HCT116 (cell line): ENCODE measurements around the gene GPR78. TPM values are rescaled to one million over a fixed set of nuclear protein-coding genes. Genes with fewer than 3 reads are reported as not detected.

Experiments
- ATAC-seq: fragments of 200-7000 bp; cut with Tn5 transposase; 2 replicates; pipeline ENCODE4 v1.9.1; 2020; ENCODE audit warnings: mild to moderate bottlenecking, moderate library complexity
- BruUV-seq: library from RNA; stranded (reverse); fragments of 400-500 nt; replicated peaks from 2 replicates; lab custom pipeline; 2021; lab: Mats Ljungman, UMichigan
- CTCF ChIA-PET: fragments of 300-600 bp; sonication (Branson Sonifier 250); formaldehyde crosslinking; loops from one replicate; lab custom pipeline; 2021; ENCODE audit warnings: antibody characterized with exemption; lab: Charles Lee
- POLR2A ChIA-PET: fragments of 300-600, 350-600 bp; sonication (Branson Sonifier 250); formaldehyde crosslinking; loops from one replicate; lab custom pipeline; 2021; ENCODE audit warnings: antibody characterized with exemption; lab: Charles Lee
- RAD21 ChIA-PET, 2 experiments: fragments of 300-600 bp; sonication (Branson Sonifier 250); formaldehyde crosslinking; loops; one replicate each; lab custom pipeline; 2023; ENCODE audit warnings: low total read pairs in 2 of 2; ENCODE audit not compliant: uncharacterized antibody in 2 of 2, unreplicated experiment in 2 of 2, low non-redundant PET in 1 of 2; lab: Charles Lee
- DNase-seq: peaks from one replicate; pipeline ENCODE4 v3.0.0-alpha.2; 2010; ENCODE audit warnings: low read depth, low spot score
- H2AFZ ChIP-seq: fragments of 200-600 bp; shearing (Covaris generic), sonication (generic); 2 replicates; pipeline ENCODE4 v1.6.1; 2017; ENCODE audit warnings: low read depth, mixed run types, mixed read lengths, antibody characterized with exemption, low read length; ENCODE audit not compliant: poor library complexity, severe bottlenecking
- H3K27ac ChIP-seq: 2 replicates; pipeline ENCODE4 v1.5.1; 2012; ENCODE audit warnings: low read depth, low read length
- H3K27me3 ChIP-seq: fragments of 200-600 bp; sonication (generic); 2 replicates; pipeline ENCODE4 v1.6.1; 2016; ENCODE audit warnings: mixed run types, low read length, mixed read lengths; ENCODE audit not compliant: insufficient read depth
- H3K36me3 ChIP-seq, 2 experiments: fragments of 200-500 bp in 1 of 2; fragments of 200-600 bp in 1 of 2; sonication (Bioruptor generic) in 1 of 2; sonication (generic) in 1 of 2; 2 replicates each; pipeline versions ENCODE4 v1.5.1 to v1.6.1; 2014 to 2016; ENCODE audit warnings: low read length in 2 of 2, inconsistent platforms in 1 of 2, mixed read lengths in 1 of 2, mixed run types in 1 of 2; ENCODE audit not compliant: insufficient read depth in 2 of 2, control insufficient read depth in 1 of 2
- H3K4me1 ChIP-seq, 2 experiments: fragments of 200-600 bp in 1 of 2; sonication (generic) in 1 of 2; 2 replicates each; pipeline versions ENCODE4 v1.5.1 to v1.6.1; 2012 to 2017; ENCODE audit warnings: low read length in 2 of 2, inconsistent platforms in 1 of 2, mild to moderate bottlenecking in 1 of 2, mixed read lengths in 1 of 2, mixed run types in 1 of 2, moderate library complexity in 1 of 2; ENCODE audit not compliant: insufficient read depth in 2 of 2, control insufficient read depth in 1 of 2
- H3K4me2 ChIP-seq: fragments of 200-600 bp; sonication (generic); 2 replicates; pipeline ENCODE4 v1.6.1; 2017; ENCODE audit warnings: mixed run types, low read length, mixed read lengths
- H3K4me3 ChIP-seq, 2 experiments: fragments of 200-600 bp in 1 of 2; sonication (generic) in 1 of 2; replicated peaks in 1 of 2; 2 replicates each; pipeline ENCODE4 v1.5.1; 2011 to 2016; ENCODE audit warnings: low read length in 2 of 2, control low read depth in 1 of 2, low read depth in 1 of 2, mild to moderate bottlenecking in 1 of 2, mixed read lengths in 1 of 2, mixed run types in 1 of 2
- H3K79me2 ChIP-seq: fragments of 200-600 bp; sonication (generic); 2 replicates; pipeline ENCODE4 v1.6.1; 2017; ENCODE audit warnings: mild to moderate bottlenecking, mixed run types, low read length, moderate library complexity, mixed read lengths; ENCODE audit not compliant: insufficient read depth
- H3K9ac ChIP-seq: fragments of 200-600 bp; sonication (generic); 2 replicates; pipeline ENCODE4 v1.6.1; 2016; ENCODE audit warnings: low read length, mixed read lengths
- H3K9me2 ChIP-seq: fragments of 200-600 bp; sonication (generic), shearing (Covaris generic); 2 replicates; pipeline ENCODE4 v1.6.1; 2017; ENCODE audit warnings: mixed run types, mild to moderate bottlenecking, moderate library complexity; ENCODE audit not compliant: insufficient read depth
- H3K9me3 ChIP-seq, 2 experiments: fragments of 200-500 bp in 1 of 2; fragments of 200-600 bp in 1 of 2; sonication (Bioruptor generic) in 1 of 2; sonication (generic) in 1 of 2; 2 replicates each; pipeline ENCODE4 v1.6.1; 2014 to 2017; ENCODE audit warnings: low read length in 2 of 2, mixed read lengths in 2 of 2, inconsistent platforms in 1 of 2, low read depth in 1 of 2, mild to moderate bottlenecking in 1 of 2, mixed run types in 1 of 2, moderate library complexity in 1 of 2; ENCODE audit not compliant: control insufficient read depth in 1 of 2, insufficient read depth in 1 of 2
- H4K20me1 ChIP-seq: fragments of 200-600 bp; sonication (generic), shearing (Covaris generic); 2 replicates; pipeline ENCODE4 v1.6.1; 2017; ENCODE audit warnings: mixed run types, mild to moderate bottlenecking, moderate library complexity; ENCODE audit not compliant: insufficient read depth
- ATF3 ChIP-seq: IDR thresholded peaks from 2 replicates; pipeline ENCODE4 v1.6.1; 2012
- CBX3 ChIP-seq: IDR thresholded peaks from 2 replicates; pipeline ENCODE4 v1.6.1; 2012; ENCODE audit warnings: low read depth
- CEBPB ChIP-seq: IDR thresholded peaks from 2 replicates; pipeline ENCODE4 v1.6.1; 2012; ENCODE audit warnings: low read depth
- ELF1 ChIP-seq: IDR thresholded peaks from 2 replicates; pipeline ENCODE4 v1.6.1; 2012; ENCODE audit warnings: low read depth, borderline replicate concordance
- EZH2phosphoT487 ChIP-seq: fragments of 200-600 bp; IDR thresholded peaks from 2 replicates; pipeline ENCODE4 v1.6.1; 2018; ENCODE audit warnings: antibody characterized with exemption, borderline replicate concordance
- FOSL1 ChIP-seq: IDR thresholded peaks from 2 replicates; pipeline ENCODE4 v1.6.1; 2012; ENCODE audit warnings: low read depth
- JUND ChIP-seq: IDR thresholded peaks from 2 replicates; pipeline ENCODE4 v1.6.1; 2012
- POLR2A ChIP-seq: IDR thresholded peaks from 2 replicates; pipeline ENCODE4 v1.7.0; 2011; ENCODE audit warnings: borderline replicate concordance; ENCODE audit not compliant: insufficient read depth, insufficient read length; ENCODE audit errors: extremely low read depth
- POLR2AphosphoS5 ChIP-seq: IDR thresholded peaks from 2 replicates; pipeline ENCODE4 v1.6.1; 2011; ENCODE audit warnings: mild to moderate bottlenecking, low read depth, low read length, moderate library complexity
- RAD21 ChIP-seq: IDR thresholded peaks from 2 replicates; pipeline ENCODE4 v1.6.1; 2012; ENCODE audit warnings: low read depth, mild to moderate bottlenecking
- REST ChIP-seq: IDR thresholded peaks from 2 replicates; pipeline ENCODE4 v1.6.1; 2012; ENCODE audit warnings: low read depth
- SIN3A ChIP-seq: IDR thresholded peaks from 2 replicates; pipeline ENCODE4 v1.6.1; 2012; ENCODE audit warnings: low read depth
- SP1 ChIP-seq: IDR thresholded peaks from 2 replicates; pipeline ENCODE4 v1.6.1; 2012; ENCODE audit warnings: low read depth
- SRF ChIP-seq: IDR thresholded peaks from 2 replicates; pipeline ENCODE4 v1.6.1; 2012; ENCODE audit warnings: low read depth
- TCF7L2 ChIP-seq: IDR thresholded peaks from 2 replicates; pipeline ENCODE4 v1.7.0; 2011; ENCODE audit warnings: borderline replicate concordance, inconsistent platforms; ENCODE audit not compliant: insufficient read depth, insufficient read length; ENCODE audit errors: extremely low read depth
- YY1 ChIP-seq: IDR thresholded peaks from 2 replicates; pipeline ENCODE4 v1.6.1; 2011; ENCODE audit warnings: low read length, low read depth, moderate library complexity, mild to moderate bottlenecking; ENCODE audit not compliant: insufficient replicate concordance; ENCODE audit errors: extremely low read depth
- ZFX ChIP-seq: fragments of 450-650 bp; IDR thresholded peaks from 2 replicates; pipeline ENCODE4 v1.6.1; 2017
- ZNF274 ChIP-seq: fragments of 200-500 bp; sonication (Bioruptor generic); IDR thresholded peaks from 2 replicates; pipeline ENCODE4 v1.6.1; 2014; ENCODE audit warnings: mild to moderate bottlenecking, low read depth, low read length, inconsistent platforms
- intact Hi-C: fragments of 100-400 bp; cut with micrococcal nuclease; formaldehyde crosslinking; loops from 2 replicates; pipeline ENCODE4 v1.10.0; 2022
- total RNA-seq: library from RNA; stranded (reverse); gene quantifications from one replicate; pipeline ENCODE4 v1.2.1, GENCODE V29; 2021; ENCODE audit not compliant: unreplicated experiment
- TF ChIP-seq, protein P1 (sequence below): IDR thresholded peaks from 2 replicates; pipeline ENCODE4 v1.6.1; 2012
- TF ChIP-seq, protein P2 (sequence below): IDR thresholded peaks from 2 replicates; pipeline ENCODE4 v1.6.1; 2011; ENCODE audit warnings: mild to moderate bottlenecking, low read length, moderate library complexity; ENCODE audit not compliant: insufficient replicate concordance; ENCODE audit errors: extremely low read depth

The GPR78 gene
- total RNA-seq, 1 experiment from 2014 or later: not detected

- no peaks in the 10 kb centered on the region for H3K36me3 ChIP-seq
- ChIA-PET POLR2A (no interaction called here), RAD21 (no interaction called here), CTCF (interaction anchor here (1.4 kb wide), 1 partner anchor 12 kb away, joined by 3 read pairs; no protein-coding TSS in a partner anchor)
- DNase-seq (no peak), ATAC-seq (no peak)
- no peak overlapping the region for H3K4me3 ChIP-seq
- no peak overlapping the region for H2AFZ ChIP-seq
- peaks cover 0 to 5% of the 10 kb centered on the region in 2 experiments; a peak in 1 of 4 replicates for H3K4me1 ChIP-seq
- no peaks in the 10 kb centered on the region for H3K79me2 ChIP-seq
- TF ChIP-seq REST: no peak
- no peak for TF ChIP-seq YY1
- TF ChIP-seq POLR2A: no peak
- no peak for TF ChIP-seq EZH2phosphoT487
- no peak for TF ChIP-seq CEBPB
- no peak for TF ChIP-seq SIN3A
- no peak for TF ChIP-seq FOSL1
- no peak for TF ChIP-seq ZFX
- TF ChIP-seq SP1: no peak
- TF ChIP-seq ELF1: no peak
- no peak for TF ChIP-seq ATF3
- TF ChIP-seq, protein P1, sequence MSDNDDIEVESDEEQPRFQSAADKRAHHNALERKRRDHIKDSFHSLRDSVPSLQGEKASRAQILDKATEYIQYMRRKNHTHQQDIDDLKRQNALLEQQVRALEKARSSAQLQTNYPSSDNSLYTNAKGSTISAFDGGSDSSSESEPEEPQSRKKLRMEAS: no peak
- TF ChIP-seq POLR2AphosphoS5: no peak
- TF ChIP-seq JUND: no peak
- no peak for TF ChIP-seq CBX3
- TF ChIP-seq, protein P2, sequence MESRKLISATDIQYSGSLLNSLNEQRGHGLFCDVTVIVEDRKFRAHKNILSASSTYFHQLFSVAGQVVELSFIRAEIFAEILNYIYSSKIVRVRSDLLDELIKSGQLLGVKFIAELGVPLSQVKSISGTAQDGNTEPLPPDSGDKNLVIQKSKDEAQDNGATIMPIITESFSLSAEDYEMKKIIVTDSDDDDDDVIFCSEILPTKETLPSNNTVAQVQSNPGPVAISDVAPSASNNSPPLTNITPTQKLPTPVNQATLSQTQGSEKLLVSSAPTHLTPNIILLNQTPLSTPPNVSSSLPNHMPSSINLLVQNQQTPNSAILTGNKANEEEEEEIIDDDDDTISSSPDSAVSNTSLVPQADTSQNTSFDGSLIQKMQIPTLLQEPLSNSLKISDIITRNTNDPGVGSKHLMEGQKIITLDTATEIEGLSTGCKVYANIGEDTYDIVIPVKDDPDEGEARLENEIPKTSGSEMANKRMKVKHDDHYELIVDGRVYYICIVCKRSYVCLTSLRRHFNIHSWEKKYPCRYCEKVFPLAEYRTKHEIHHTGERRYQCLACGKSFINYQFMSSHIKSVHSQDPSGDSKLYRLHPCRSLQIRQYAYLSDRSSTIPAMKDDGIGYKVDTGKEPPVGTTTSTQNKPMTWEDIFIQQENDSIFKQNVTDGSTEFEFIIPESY: no peak
- TF ChIP-seq TCF7L2: no peak
- no peak for TF ChIP-seq SRF
- no peak for TF ChIP-seq RAD21
- TF ChIP-seq ZNF274: no peak
- H3K4me2 ChIP-seq: no peak overlapping the region
- H4K20me1 ChIP-seq: no peaks in the 10 kb centered on the region
- no peak overlapping the region for H3K27ac ChIP-seq
- intact Hi-C loops: no loop called here
- H3K27me3 ChIP-seq: no peaks in the 10 kb centered on the region
- BruUV-seq: no TSS peak
- no peak overlapping the region for H3K9ac ChIP-seq
- H3K9me2 ChIP-seq: no peaks in the 10 kb centered on the region
- H3K9me3 ChIP-seq: no peaks in the 10 kb centered on the region
Measured at GRCh38 chr4:8559011-8559410, 21.2 kb upstream of the GPR78 start.
